Panc1 (cell line): ENCODE data around the gene DIRAS3. TPM values are rescaled to one million over a fixed set of nuclear protein-coding genes. Genes with fewer than 3 reads are reported as not detected.

ENCODE experiments used
- ATAC-seq: fragments of 200-7000 bp; cut with Tn5 transposase; 2 replicates; pipeline ENCODE4 v1.9.1; 2020; ENCODE audit warnings: mild to moderate bottlenecking, moderate library complexity
- BruUV-seq: library from RNA; stranded (reverse); fragments of 400-500 nt; replicated peaks from 2 replicates; lab custom pipeline; 2021; lab: Mats Ljungman, UMichigan
- CTCF ChIA-PET: fragments of 300-600 bp; sonication (Branson Sonifier 250); formaldehyde crosslinking; loops from one replicate; lab custom pipeline; 2022; ENCODE audit warnings: antibody characterized with exemption; lab: Charles Lee
- POLR2A ChIA-PET: fragments of 300-600 bp; sonication (Branson Sonifier 250); formaldehyde crosslinking; loops from one replicate; lab custom pipeline; 2022; ENCODE audit warnings: antibody characterized with exemption; lab: Charles Lee
- DNase-seq: peaks from one replicate; pipeline ENCODE4 v3.0.0-alpha.2; 2010; ENCODE audit warnings: low read depth, low spot score
- H3K27ac ChIP-seq: 2 replicates; pipeline ENCODE4 v1.5.1; 2011; ENCODE audit warnings: mild to moderate bottlenecking, low read length, inconsistent platforms
- H3K27me3 ChIP-seq: fragments of 200-500 bp; sonication (Bioruptor generic); 2 replicates; pipeline ENCODE4 v1.6.0; 2014; ENCODE audit warnings: low read length, inconsistent platforms; ENCODE audit not compliant: control insufficient read depth, insufficient read depth
- H3K36me3 ChIP-seq: fragments of 200-500 bp; sonication (Bioruptor generic); 2 replicates; pipeline ENCODE4 v1.5.1; 2014; ENCODE audit warnings: inconsistent platforms, mild to moderate bottlenecking, low read length, moderate library complexity; ENCODE audit not compliant: control insufficient read depth, insufficient read depth
- H3K4me1 ChIP-seq: 2 replicates; pipeline ENCODE4 v1.5.1; 2011; ENCODE audit warnings: inconsistent platforms, mild to moderate bottlenecking, low read length, moderate library complexity; ENCODE audit not compliant: control insufficient read depth, insufficient read depth
- H3K4me3 ChIP-seq, 2 experiments: 2 replicates each; pipeline ENCODE4 v1.5.1; 2011 to 2012; ENCODE audit warnings: low read depth in 2 of 2, low read length in 2 of 2, mild to moderate bottlenecking in 2 of 2, inconsistent platforms in 1 of 2, moderate library complexity in 1 of 2
- H3K9me3 ChIP-seq: fragments of 200-500 bp; sonication (Bioruptor generic); 2 replicates; pipeline ENCODE4 v1.5.1; 2014; ENCODE audit warnings: low read depth, mild to moderate bottlenecking, inconsistent platforms, low read length, moderate library complexity; ENCODE audit not compliant: control insufficient read depth, insufficient read depth
- CTCF ChIP-seq: fragments of 450-650 bp; IDR thresholded peaks from 2 replicates; pipeline ENCODE4 v1.5.1; 2017; ENCODE audit warnings: mild to moderate bottlenecking
- POLR2AphosphoS5 ChIP-seq: IDR thresholded peaks from 2 replicates; pipeline ENCODE4 v1.6.1; 2012; ENCODE audit warnings: mild to moderate bottlenecking, low read depth, low read length, moderate library complexity
- REST ChIP-seq, 2 experiments: IDR thresholded peaks; 2 replicates each; pipeline ENCODE4 v1.6.1; 2011 to 2012; ENCODE audit warnings: low read depth in 2 of 2, control low read depth in 1 of 2, low read length in 1 of 2, mild to moderate bottlenecking in 1 of 2, moderate library complexity in 1 of 2; ENCODE audit not compliant: insufficient read depth in 1 of 2
- SIN3A ChIP-seq: IDR thresholded peaks from 2 replicates; pipeline ENCODE4 v1.6.1; 2012; ENCODE audit warnings: low read depth, mild to moderate bottlenecking, low read length, moderate library complexity, borderline replicate concordance; ENCODE audit not compliant: insufficient read depth
- TCF7L2 ChIP-seq: IDR thresholded peaks from 2 replicates; pipeline ENCODE4 v1.6.1; 2011; ENCODE audit warnings: mild to moderate bottlenecking, low read depth, low read length, inconsistent platforms
- in situ Hi-C: cut with HindIII; loops from 2 replicates; pipeline ENCODE4 v1.10.0; 2016; ENCODE audit warnings: low sequenced_read_pairs, low pct_unique_long_range_greater_than_20kb
- intact Hi-C: fragments of 100-400 bp; cut with micrococcal nuclease; formaldehyde crosslinking; loops from one replicate; pipeline ENCODE4 v1.10.0; 2022; ENCODE audit not compliant: unreplicated experiment
- total RNA-seq: library from RNA; stranded (reverse); gene quantifications from one replicate; pipeline ENCODE4 v1.2.1, GENCODE V29; 2021; ENCODE audit not compliant: unreplicated experiment

DIRAS3 gene
- total RNA-seq, 1 experiment from 2014 or later = not detected

GRCh38 chr1:68087184-68087583, 36.8 kb upstream of the DIRAS3 start:
- no peaks in the 10 kb centered on the region for H3K36me3 ChIP-seq
- intact Hi-C loops = no loop called here
- ATAC-seq (no peak), DNase-seq (no peak)
- H3K4me1 ChIP-seq = no peaks in the 10 kb centered on the region
- no peaks in the 10 kb centered on the region for H3K27me3 ChIP-seq
- H3K4me3 ChIP-seq = no peak overlapping the region
- H3K27ac ChIP-seq = no peak overlapping the region
- TF ChIP-seq POLR2AphosphoS5 (no peak), REST (IDR thresholded peaks at IDR 0.05; ENCODE audit: insufficient read depth in 1 of 2, low read depth in 2 of 2, low read length in 1 of 2) (no peak), SIN3A (no peak), CTCF (no peak), TCF7L2 (no peak)
- no peaks in the 10 kb centered on the region for H3K9me3 ChIP-seq
- in situ Hi-C loops = no loop called here
- no TSS peak for BruUV-seq
- CTCF ChIA-PET = no interaction called here
- POLR2A ChIA-PET = no interaction called here

GRCh38 chr1:68085752-68086151, 35.3 kb upstream of the DIRAS3 start:
- CTCF ChIA-PET = no interaction called here
- no peak overlapping the region for H3K27ac ChIP-seq
- intact Hi-C loops (no loop called here), in situ Hi-C loops (no loop called here)
- no peak overlapping the region for H3K4me3 ChIP-seq
- ATAC-seq (no peak), DNase-seq (no peak)
- no peaks in the 10 kb centered on the region for H3K9me3 ChIP-seq
- BruUV-seq = no TSS peak
- POLR2A ChIA-PET = no interaction called here
- no peaks in the 10 kb centered on the region for H3K4me1 ChIP-seq
- H3K36me3 ChIP-seq = no peaks in the 10 kb centered on the region
- no peaks in the 10 kb centered on the region for H3K27me3 ChIP-seq
- TF ChIP-seq SIN3A (no peak), TCF7L2 (no peak), REST (IDR thresholded peaks at IDR 0.05; ENCODE audit: insufficient read depth in 1 of 2, low read depth in 2 of 2, low read length in 1 of 2) (no peak), CTCF (no peak), POLR2AphosphoS5 (no peak)
